Stimulated activated naive B cell treated with anti-CD40 and anti-IgM and Interleukin-4, amounts not matched to agents 10 μg/mL and 1 μg/mL and 100 μg/mL, for 72 hours (primary cell): ENCODE measurements around the gene FAAP20.

Source experiments
- ATAC-seq, 2 donors: fragments of 150-1000 bp; cut with Tn5 transposase; replicated peaks; 2 replicates each; pipeline ENCODE4 v1.10.0; 2021; ENCODE audit warnings: moderate library complexity in 1 of 2
- DNase-seq: peaks from one replicate; pipeline ENCODE4 v3.0.0; 2021
- H3K27ac Mint-ChIP-seq: one replicate; pipeline ENCODE4 v1.8.0; 2022; ENCODE audit warnings: mild to moderate bottlenecking, mixed read lengths
- H3K27me3 Mint-ChIP-seq, 2 donors: one replicate each; pipeline ENCODE4 v1.8.0; 2022; ENCODE audit warnings: mixed read lengths in 2 of 2
- H3K36me3 Mint-ChIP-seq, 2 donors: one replicate each; pipeline ENCODE4 v1.8.0; 2022; ENCODE audit warnings: mixed read lengths in 2 of 2, mild to moderate bottlenecking in 1 of 2
- H3K4me1 Mint-ChIP-seq, 2 donors: one replicate each; pipeline ENCODE4 v1.8.0; 2022; ENCODE audit warnings: mixed read lengths in 2 of 2, mild to moderate bottlenecking in 1 of 2
- H3K4me3 Mint-ChIP-seq, 2 donors: one replicate each; pipeline ENCODE4 v1.8.0; 2022; ENCODE audit warnings: mild to moderate bottlenecking in 2 of 2, mixed read lengths in 2 of 2, moderate library complexity in 1 of 2
- H3K9me3 Mint-ChIP-seq, 2 donors: one replicate each; pipeline ENCODE4 v1.8.0; 2022; ENCODE audit warnings: mixed read lengths in 2 of 2, mild to moderate bottlenecking in 1 of 2

FAAP20 gene

DNA sequence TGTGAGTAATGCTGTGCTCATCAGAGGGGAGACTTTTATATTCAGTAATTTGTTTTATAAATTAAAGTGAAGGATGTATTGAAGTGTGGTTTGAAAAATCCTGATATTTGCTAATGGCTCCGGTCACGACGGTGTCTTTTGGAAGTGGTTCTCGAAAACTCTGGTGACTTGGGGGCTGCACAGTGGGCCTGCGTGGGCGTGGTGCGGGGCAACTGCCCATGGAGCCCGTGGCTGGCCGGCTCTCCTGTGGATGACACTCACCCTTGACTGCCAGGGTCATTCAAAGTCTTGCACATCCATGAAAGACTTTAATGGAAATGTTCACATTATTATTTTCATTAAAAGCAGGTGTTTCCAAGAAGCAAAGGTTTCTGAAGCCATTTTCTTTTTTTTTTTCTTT, 7.7 kb downstream of the FAAP20 start:
- H3K9me3 Mint-ChIP-seq: no peaks in the 10 kb centered on the region
- H3K36me3 Mint-ChIP-seq: peaks cover 26 to 36% of the 10 kb centered on the region in 2 donors
- ATAC-seq (no peak), DNase-seq (no peak)
- no peak overlapping the region for H3K27ac Mint-ChIP-seq
- peaks cover 19 to 23% of the 10 kb centered on the region in 2 donors for H3K4me1 Mint-ChIP-seq
- no peaks in the 10 kb centered on the region for H3K27me3 Mint-ChIP-seq
- no peak overlapping the region for H3K4me3 Mint-ChIP-seq

DNA sequence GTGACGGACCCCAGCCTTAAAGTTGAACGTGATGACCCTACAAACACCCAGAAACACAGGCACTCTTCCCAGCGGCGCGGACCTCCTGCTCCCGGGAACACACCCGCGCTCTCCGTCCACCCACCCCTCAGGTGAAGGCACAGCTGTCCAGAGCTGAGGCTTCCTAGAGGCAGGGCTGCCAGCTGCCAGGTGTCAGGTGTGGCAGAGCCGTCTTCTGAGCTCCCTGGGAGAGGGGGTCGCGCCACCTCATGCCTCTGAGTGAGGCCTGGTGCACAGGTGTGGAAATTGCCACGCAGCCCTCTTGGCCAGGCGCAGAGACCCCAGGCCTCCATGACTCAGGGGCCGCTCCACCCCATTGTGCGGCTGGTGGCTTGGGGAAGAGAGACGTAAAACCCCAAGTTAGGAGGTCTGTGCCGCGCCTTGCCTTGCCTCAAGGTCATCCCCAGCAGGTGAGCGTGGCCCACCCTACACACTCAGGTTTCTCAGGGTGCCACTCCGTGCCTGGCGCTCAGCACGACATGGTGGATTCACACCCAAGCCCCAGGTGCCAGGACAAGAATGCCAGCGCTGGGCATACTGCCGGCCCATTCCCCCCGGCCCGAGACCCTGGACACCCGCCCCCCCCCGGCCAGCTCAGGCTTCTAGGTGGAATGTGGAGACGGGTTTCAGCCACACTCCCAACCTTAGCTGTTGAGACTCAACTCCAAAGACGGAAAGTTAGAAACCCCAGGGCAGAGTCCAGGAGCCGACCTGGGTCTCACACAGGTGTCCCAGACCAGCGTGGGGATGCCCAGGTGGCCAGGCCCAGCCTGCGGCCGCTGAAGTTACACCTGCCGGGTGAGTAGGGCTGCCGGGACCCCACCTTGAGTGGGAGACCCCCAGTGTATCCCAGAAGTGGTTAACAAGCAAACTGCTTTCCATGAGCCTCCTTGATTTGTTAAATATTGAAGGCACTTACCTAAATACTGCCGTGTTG, 8.4 kb downstream of the FAAP20 start:
- no peak overlapping the region for H3K4me3 Mint-ChIP-seq
- peaks cover 23 to 31% of the 10 kb centered on the region in 2 donors for H3K36me3 Mint-ChIP-seq
- DNase-seq: no peak
- H3K27ac Mint-ChIP-seq: peak overlapping the region; percentile 47
- no peak for ATAC-seq
- H3K9me3 Mint-ChIP-seq: no peaks in the 10 kb centered on the region
- peaks cover 15 to 17% of the 10 kb centered on the region in 2 donors for H3K4me1 Mint-ChIP-seq
- H3K27me3 Mint-ChIP-seq: no peaks in the 10 kb centered on the region

DNA sequence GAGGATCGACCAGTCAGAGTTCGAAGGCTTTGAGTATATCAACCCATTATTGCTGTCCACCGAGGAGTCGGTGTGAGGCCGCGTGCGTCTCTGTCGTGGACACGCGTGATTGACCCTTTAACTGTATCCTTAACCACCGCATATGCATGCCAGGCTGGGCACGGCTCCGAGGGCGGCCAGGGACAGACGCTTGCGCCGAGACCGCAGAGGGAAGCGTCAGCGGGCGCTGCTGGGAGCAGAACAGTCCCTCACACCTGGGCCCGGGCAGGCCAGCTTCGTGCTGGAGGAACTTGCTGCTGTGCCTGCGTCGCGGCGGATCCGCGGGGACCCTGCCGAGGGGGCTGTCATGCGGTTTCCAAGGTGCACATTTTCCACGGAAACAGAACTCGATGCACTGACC, 9.6 kb downstream of the FAAP20 start:
- Mint-ChIP-seq H3K27ac (peak overlapping the region; percentile 25), H3K4me1 (peaks cover 9 to 10% of the 10 kb centered on the region in 2 donors), H3K9me3 (no peaks in the 10 kb centered on the region), H3K4me3 (no peak overlapping the region), H3K36me3 (peaks cover 18 to 34% of the 10 kb centered on the region in 2 donors), H3K27me3 (no peaks in the 10 kb centered on the region)
- DNase-seq (no peak), ATAC-seq (no peak)

DNA sequence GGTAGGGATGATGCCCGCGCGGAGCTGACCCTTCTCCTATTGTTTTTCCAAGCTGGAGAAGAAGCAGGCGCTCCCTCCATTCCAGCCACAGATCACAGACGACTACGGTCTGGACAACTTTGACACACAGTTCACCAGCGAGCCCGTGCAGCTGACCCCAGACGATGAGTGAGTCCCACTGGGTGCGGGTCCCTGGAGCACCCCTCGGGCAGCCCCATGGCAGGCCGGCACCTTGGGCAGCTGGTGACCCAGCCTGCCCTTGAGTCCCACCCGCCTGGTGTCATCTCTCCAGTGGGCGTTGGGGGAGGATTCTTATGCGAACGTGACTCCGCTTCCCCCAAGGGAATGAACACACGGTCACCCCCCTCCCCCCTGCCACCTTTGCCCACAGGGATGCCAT, 10.0 kb downstream of the FAAP20 start:
- DNase-seq (no peak), ATAC-seq (no peak)
- no peak overlapping the region for H3K27ac Mint-ChIP-seq
- peaks cover 5 to 6% of the 10 kb centered on the region in 2 donors for H3K4me1 Mint-ChIP-seq
- peaks cover 18 to 38% of the 10 kb centered on the region in 2 donors for H3K36me3 Mint-ChIP-seq
- no peaks in the 10 kb centered on the region for H3K9me3 Mint-ChIP-seq
- H3K4me3 Mint-ChIP-seq: no peak overlapping the region
- no peaks in the 10 kb centered on the region for H3K27me3 Mint-ChIP-seq

DNA sequence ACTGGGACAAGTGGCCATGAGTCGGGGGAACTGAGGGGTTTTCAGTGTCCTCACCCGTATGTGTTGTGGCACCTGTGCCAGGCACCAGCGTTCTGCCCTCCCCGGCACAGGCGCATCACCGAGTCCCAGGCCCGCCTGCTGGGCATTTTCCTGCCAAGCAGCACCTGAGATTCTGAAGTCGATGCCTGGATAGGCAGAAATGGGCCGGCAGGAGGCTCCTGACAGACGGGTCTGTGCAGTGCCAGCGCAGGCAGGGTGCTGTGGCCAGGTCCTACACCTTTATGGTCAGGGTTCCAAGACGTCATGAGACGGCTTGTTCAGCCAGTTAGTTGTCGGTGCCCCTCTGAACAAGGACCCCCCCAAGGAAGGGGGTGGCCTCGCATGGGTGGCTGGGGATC, 10.6 kb downstream of the FAAP20 start:
- no peaks in the 10 kb centered on the region for H3K27me3 Mint-ChIP-seq
- DNase-seq (no peak), ATAC-seq (no peak)
- H3K9me3 Mint-ChIP-seq: no peaks in the 10 kb centered on the region
- no peak overlapping the region for H3K4me3 Mint-ChIP-seq
- peaks cover 0 to 2% of the 10 kb centered on the region in 2 donors for H3K4me1 Mint-ChIP-seq
- H3K27ac Mint-ChIP-seq: no peak overlapping the region
- peaks cover 16 to 37% of the 10 kb centered on the region in 2 donors for H3K36me3 Mint-ChIP-seq

DNA sequence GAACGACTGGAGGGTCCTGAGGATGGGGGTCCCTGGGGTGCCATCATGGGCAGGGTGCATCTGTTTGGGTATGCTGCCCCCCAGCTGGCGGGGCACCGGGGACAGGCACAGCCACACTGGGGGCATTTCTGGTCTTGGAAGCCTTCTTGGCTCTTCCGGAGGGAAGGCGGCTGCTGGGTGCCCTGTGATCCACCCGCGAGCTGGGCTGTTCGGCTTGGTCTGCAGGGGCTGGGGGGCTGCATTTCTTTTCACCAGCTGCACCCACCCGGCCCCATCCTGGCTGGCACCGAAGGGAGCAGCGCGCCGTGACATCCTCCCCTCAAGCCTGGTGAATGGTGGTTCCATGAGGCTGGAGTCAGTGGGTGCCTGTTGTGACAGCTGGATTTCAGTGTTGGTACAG, 12.2 kb downstream of the FAAP20 start:
- ATAC-seq: no peak
- Mint-ChIP-seq H3K36me3 (peaks cover 21 to 40% of the 10 kb centered on the region in 2 donors), H3K4me3 (no peak overlapping the region), H3K9me3 (no peaks in the 10 kb centered on the region), H3K4me1 (peaks cover 0 to 2% of the 10 kb centered on the region in 2 donors), H3K27me3 (no peaks in the 10 kb centered on the region), H3K27ac (no peak overlapping the region)
- no peak for DNase-seq

DNA sequence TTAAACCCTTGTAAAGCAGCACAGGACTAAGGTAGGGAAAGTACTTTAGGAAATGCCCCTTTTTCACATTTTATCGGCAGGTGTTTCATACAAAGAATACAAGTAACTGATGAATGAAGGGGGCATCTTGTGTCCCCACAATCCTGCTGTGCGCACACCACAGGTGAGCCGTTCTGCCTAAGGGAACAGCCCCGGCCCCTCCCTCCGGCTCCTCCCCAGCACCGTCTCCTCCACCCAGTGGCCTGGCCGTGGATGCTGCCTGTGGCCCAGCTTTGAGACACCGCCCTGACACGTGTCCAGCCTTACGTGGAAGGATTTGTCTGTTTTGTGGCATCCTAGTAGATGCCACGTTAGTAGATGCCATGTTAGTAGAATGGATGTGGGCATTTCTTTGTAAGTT, 12.8 kb downstream of the FAAP20 start:
- Mint-ChIP-seq H3K9me3 (no peaks in the 10 kb centered on the region), H3K27me3 (no peaks in the 10 kb centered on the region), H3K27ac (no peak overlapping the region), H3K4me3 (no peak overlapping the region), H3K4me1 (peaks cover 0 to 2% of the 10 kb centered on the region in 2 donors), H3K36me3 (peaks cover 24 to 44% of the 10 kb centered on the region in 2 donors)
- ATAC-seq (no peak), DNase-seq (no peak)

DNA sequence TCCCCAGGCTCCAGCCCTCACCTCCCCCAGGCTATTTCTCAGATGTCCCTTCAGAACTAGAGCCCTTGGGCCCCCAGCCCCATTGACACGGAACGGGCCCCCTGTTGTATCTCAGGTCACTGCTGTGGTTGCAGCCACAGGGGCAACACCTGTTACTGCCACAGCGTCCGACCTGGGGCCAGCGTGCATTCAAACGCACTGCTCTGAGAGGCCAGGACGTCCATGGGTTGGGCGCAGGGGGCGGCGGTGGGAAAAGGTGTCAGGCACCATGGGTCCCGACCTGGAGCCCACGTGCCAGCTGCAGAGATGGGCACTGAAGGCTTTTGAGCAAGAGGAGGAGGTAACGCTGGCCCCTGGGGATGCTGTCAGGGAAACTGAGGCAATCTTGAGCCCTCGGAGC, 13.3 kb downstream of the FAAP20 start:
- ATAC-seq (no peak), DNase-seq (no peak)
- Mint-ChIP-seq H3K36me3 (peaks cover 24 to 46% of the 10 kb centered on the region in 2 donors), H3K27ac (no peak overlapping the region), H3K4me1 (peaks cover 0 to 2% of the 10 kb centered on the region in 2 donors), H3K4me3 (no peak overlapping the region), H3K27me3 (no peaks in the 10 kb centered on the region), H3K9me3 (no peaks in the 10 kb centered on the region)

DNA sequence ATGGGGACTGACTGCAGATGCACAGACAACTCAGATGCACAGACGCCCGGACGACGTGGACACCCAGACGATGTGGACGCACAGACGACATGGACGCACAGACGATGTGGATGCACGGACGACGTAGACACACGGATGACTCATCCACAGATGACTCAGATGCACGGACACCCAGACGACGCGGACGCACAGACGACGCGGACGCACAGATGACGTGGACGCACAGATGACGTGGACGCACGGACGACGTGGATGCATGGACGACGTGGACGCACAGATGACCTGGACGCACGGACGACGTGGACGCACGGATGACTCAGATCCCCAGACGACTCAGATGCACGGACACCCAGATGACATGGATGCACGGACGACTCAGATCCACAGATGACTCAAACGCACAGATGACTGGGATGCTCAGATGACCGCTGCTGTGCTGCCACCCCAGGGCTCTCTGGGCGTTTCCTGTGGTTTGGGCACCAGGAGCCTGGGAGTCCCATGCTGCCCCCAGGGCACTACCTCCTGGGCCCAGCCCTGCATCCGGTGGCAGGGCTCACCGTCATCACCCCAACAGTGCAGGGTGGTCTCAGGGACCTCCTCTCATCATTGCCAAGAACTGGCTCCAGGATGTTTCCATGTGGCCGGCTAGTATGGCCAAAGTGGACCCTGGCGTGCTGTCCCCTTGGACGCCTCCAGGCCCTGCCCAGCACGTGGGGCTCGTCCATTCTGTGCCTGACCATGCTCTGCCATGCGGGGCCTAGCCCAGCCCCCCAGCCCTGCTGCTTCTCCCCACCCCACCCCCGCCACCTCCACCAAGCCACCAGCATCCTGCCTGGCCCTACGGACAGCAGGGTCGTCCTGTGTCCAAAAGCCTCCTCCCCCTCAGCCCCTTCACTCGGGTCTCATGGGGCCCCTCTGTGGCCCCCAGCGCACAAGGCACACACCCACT, 14.0 kb downstream of the FAAP20 start:
- H3K27ac Mint-ChIP-seq: no peak overlapping the region
- H3K27me3 Mint-ChIP-seq: no peaks in the 10 kb centered on the region
- DNase-seq (no peak), ATAC-seq (no peak)
- no peaks in the 10 kb centered on the region for H3K9me3 Mint-ChIP-seq
- H3K36me3 Mint-ChIP-seq: peaks cover 28 to 50% of the 10 kb centered on the region in 2 donors
- peaks cover 0 to 2% of the 10 kb centered on the region in 2 donors for H3K4me1 Mint-ChIP-seq
- H3K4me3 Mint-ChIP-seq: no peak overlapping the region

DNA sequence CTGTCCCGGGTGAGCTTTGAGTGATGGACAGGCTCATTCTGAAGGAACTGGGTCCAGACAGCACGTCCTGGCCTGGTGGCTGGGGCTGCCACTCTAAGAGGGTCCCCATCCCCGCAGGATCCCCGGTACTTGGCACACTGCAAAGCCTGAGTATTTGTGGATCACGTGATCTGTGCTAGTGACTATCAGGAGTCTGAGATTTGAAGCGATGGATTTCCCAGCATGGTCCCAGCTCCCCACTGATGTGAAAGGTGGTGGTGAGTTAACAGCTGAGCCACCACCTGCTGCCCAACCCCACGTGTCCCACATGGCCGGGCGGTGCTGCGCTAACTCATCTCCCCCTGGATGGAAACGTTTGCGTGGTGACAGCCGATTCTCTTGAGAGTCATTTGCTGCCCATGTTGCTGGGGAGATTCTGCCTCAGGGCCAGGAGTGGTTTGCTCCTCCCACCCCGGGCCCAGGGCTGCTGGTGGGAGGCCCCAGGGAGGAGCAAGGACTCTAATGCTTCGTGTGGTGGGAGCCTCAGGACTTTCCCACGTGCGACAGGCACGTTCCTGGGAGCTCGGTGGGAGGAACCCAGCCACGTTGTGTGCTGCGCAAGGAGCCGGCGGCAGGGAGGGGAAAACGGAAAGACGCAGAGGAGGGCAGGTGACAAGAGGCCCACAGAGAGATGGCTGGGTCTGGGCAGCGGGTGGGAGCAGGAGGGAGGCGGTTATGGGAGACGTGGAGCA, 15.1 kb downstream of the FAAP20 start:
- DNase-seq (no peak), ATAC-seq (no peak)
- Mint-ChIP-seq H3K4me1 (peaks cover 2% of the 10 kb centered on the region in 2 donors), H3K9me3 (no peaks in the 10 kb centered on the region), H3K27ac (no peak overlapping the region), H3K36me3 (peaks cover 25 to 50% of the 10 kb centered on the region in 2 donors), H3K27me3 (no peaks in the 10 kb centered on the region), H3K4me3 (no peak overlapping the region)

DNA sequence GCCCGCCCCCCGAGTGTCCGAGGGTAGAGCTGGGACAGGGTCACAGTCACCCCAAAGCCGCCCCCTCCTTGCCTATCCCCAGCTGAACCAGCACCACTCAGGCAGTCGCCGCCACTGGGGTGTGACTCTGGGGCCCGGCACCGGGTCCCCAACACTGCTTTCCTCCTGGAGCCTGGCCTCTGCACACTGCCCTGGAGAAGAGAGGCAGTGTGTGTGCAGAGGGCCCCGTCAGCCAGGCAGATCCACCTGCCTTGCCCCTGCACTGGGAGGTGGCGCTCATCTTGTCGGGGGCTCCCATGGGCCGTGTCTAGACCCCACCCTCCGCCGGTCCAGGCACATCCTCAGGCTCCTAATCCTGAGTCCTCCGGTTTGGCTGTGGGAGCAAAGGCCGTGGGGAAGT, 15.7 kb downstream of the FAAP20 start:
- DNase-seq (no peak), ATAC-seq (no peak)
- no peak overlapping the region for H3K4me3 Mint-ChIP-seq
- peaks cover 25 to 50% of the 10 kb centered on the region in 2 donors for H3K36me3 Mint-ChIP-seq
- no peaks in the 10 kb centered on the region for H3K9me3 Mint-ChIP-seq
- no peak overlapping the region for H3K27ac Mint-ChIP-seq
- H3K4me1 Mint-ChIP-seq: peaks cover 2 to 8% of the 10 kb centered on the region in 2 donors
- no peaks in the 10 kb centered on the region for H3K27me3 Mint-ChIP-seq

DNA sequence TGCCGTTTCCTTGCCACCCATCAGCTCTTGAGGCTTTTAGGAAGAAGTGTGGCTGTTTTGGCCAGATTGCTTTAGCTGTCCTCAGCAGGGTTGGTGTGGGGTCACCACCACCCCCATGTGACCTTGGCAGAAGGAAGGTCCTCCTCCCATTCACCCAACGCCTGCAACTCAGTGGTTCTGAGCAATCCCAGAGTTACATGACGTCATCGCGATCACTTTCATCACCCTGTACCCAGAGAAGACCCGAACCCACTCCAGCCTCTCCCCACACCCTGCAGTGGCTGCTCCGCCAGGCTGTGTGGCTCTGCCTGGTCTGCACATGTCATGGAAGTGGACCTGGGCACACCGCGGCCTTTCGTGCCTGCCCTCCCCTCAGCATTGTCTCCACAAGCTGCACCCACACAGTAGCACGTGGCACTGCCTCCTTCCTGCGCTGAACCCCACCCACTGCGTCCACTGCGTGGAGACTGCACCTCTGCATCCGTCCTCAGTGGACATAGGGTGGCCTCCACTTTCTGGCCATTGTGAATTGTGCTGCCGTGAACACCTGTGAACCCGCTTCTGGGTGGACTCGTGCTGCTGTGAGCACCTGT, 16.5 kb downstream of the FAAP20 start:
- DNase-seq: no peak
- no peak overlapping the region for H3K4me3 Mint-ChIP-seq
- H3K27ac Mint-ChIP-seq: no peak overlapping the region
- no peaks in the 10 kb centered on the region for H3K27me3 Mint-ChIP-seq
- no peaks in the 10 kb centered on the region for H3K9me3 Mint-ChIP-seq
- no peak for ATAC-seq
- peaks cover 21 to 42% of the 10 kb centered on the region in 2 donors for H3K36me3 Mint-ChIP-seq
- peaks cover 0 to 8% of the 10 kb centered on the region in 2 donors for H3K4me1 Mint-ChIP-seq

DNA sequence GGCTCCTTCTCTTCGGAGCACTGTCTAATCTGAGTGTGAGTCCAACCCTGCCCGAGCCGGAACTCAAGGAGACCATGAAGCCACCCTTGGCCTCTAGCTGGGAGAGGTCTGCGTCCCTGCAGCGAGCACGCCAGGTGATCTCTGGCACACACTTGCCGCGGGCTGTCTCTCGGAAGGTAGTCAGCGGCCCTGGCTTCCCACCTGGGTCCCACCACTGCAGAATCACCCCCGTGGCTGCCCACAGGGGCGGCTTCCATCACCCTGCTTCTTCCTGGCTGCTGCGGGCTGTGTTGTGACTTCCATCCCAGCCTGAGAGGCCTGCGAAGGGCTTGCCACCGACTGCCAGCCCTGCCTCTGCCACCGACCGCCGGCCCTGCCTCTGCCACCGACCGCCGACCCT, 17.0 kb downstream of the FAAP20 start:
- Mint-ChIP-seq H3K27me3 (no peaks in the 10 kb centered on the region), H3K9me3 (no peaks in the 10 kb centered on the region), H3K4me3 (no peak overlapping the region), H3K36me3 (peaks cover 17 to 39% of the 10 kb centered on the region in 2 donors), H3K4me1 (peaks cover 0 to 8% of the 10 kb centered on the region in 2 donors), H3K27ac (no peak overlapping the region)
- ATAC-seq: no peak
- DNase-seq: no peak
